NCI-H1048 (cell line): ENCODE measurements around the gene CDKN2B.
A peak's percentile ranks its signal among the peaks of the same experiment; 100 is the strongest.
"Not testable (repeated sequence)": the region's sequence is repeated elsewhere in the genome, so short reads cannot be mapped to it uniquely, and the experiment has no call there.

Experiments
- DNase-seq: peaks from one replicate; lab custom pipeline; 2025; lab: John Stamatoyannopoulos, UW

Gene CDKN2B

GRCh38 chr9:22008717-22009505 is at the start of gene CDKN2B:
Gene CDKN2B (minus strand): TSS chr9:22009305. CDS start chr9:22008953, 352 bp downstream.
- peak; percentile 88 for DNase-seq

GRCh38 chr9:22057972-22058371 is 48.9 kb upstream of the CDKN2B start:
- not testable (repeated sequence) for DNase-seq

DNA sequence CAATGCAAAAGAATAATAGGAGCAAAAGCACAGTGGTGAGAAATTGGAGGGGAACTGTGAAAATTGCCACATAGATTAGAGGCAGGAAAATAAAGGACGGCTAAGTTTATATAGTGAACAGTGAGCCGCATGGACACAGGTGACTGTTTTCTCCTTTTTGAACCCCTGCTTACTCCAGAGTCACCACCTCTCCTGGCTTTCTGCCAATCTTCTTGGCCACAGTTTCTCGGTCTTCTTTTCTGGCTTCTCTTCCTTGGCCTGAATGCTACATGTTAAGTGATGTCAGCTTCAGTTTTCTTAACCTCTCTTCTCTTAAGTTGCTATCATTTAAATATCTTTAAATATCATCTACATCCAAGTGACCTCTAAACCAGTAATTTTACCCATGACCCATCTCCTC is 47.3 kb upstream of the CDKN2B start:
- DNase-seq, result no peak

DNA sequence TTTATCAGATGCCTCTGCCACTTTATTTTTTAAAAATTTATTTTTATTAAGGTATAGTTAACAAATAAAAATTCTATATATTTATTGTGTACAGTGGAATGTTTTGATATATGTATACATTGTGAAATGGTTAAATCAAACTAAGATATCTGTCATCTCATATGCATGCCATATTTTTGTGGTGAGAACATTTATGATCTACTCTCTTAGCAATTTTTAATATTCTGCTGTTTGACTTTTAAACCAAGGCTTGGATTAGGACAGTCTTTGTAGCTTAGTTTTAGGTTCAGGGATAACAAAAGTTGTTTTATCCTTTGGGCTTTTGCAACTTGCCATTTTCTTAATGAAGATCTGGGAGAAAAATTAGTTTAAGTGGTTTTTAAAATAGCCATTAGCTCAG is 46.0 kb upstream of the CDKN2B start:
- DNase-seq, result no peak

- DNase-seq, result no peak
Measured at GRCh38 chr9:22054529-22054928, 45.4 kb upstream of the CDKN2B start.

- DNase-seq, result no peak
Measured at GRCh38 chr9:22054076-22054475, 45.0 kb upstream of the CDKN2B start.

- DNase-seq, result no peak
Measured at GRCh38 chr9:22053178-22053577, 44.1 kb upstream of the CDKN2B start.

DNA sequence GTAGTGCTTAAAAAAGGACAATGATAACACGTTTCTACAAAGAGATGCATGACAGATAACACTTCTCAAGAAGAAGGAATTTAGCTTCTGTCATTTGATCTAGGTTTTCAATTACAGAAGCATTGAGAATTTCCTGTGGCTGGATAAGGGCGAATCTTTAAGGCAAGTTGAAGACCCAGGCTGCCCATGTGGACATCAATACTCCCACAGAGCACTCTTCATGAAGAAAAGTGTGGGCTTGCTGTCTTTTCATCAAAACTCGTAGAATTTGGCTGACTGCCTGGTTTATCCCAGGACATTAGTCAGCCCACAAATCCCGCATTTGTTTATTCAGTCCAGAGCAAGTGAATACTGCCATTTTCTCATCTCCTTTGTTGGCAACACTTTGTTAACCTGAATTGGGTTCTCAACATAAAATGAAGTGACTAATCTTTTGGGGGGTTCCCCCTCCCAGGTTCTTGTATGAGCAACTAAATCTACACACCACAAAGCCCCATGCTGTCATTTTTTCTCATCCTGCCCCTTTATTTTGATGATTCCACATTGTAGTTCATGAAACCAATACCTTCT is 43.4 kb upstream of the CDKN2B start:
- peak; percentile 56 for DNase-seq

- DNase-seq, result no peak
Measured at GRCh38 chr9:22050924-22051323, 41.8 kb upstream of the CDKN2B start.

GRCh38 chr9:22049411-22049810 is 40.3 kb upstream of the CDKN2B start:
- DNase-seq, result no peak

DNA sequence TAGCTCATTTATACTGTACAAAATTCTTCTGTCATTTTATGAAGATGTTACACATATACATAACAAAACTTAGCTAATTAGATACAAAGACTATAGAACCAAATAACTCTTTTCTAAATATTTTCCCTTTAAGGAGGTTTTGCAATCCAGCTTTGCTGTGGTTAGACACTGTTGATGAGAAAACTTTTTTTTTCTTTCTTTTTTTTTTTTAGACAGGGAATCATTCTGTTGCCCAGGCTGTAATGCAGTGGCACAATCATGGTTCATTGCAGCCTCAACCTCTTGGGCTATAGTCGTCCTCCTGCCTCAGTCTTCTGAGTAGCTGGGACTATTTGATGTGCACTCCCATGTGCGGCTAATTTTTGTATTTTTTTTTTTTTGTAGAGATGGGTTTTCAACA is 38.5 kb upstream of the CDKN2B start:
- no peak for DNase-seq

GRCh38 chr9:22046243-22046885 is 37.3 kb upstream of the CDKN2B start:
- DNase-seq, result no peak

GRCh38 chr9:22045423-22045822 is 36.3 kb upstream of the CDKN2B start:
- DNase-seq, result no peak

- DNase-seq, result no peak
Measured at GRCh38 chr9:22044583-22044982, 35.5 kb upstream of the CDKN2B start.

GRCh38 chr9:22043928-22044327 is 34.8 kb upstream of the CDKN2B start:
- no peak for DNase-seq

- DNase-seq, result no peak
Measured at GRCh38 chr9:22041775-22042174, 32.7 kb upstream of the CDKN2B start.

GRCh38 chr9:22041344-22041743 is 32.2 kb upstream of the CDKN2B start:
- no peak for DNase-seq

DNA sequence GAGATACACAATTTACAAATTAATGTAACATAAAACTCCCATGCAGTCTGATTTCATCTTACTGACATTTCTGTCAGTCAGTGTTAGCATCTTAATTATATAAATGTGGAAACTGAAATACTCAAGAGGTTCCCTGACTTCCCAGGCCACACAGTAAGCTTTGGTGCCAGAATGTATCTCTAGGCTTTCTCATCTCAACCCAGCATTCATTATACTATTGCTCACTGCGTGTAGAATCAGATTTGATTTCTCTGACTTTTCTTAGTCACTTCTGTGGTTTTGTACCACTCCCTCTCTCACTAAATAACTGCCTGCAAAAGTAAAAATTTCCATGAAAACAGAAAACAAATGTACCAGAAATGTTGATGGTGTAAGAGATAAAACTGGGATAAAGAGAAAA is 31.7 kb upstream of the CDKN2B start:
- no peak for DNase-seq

DNA sequence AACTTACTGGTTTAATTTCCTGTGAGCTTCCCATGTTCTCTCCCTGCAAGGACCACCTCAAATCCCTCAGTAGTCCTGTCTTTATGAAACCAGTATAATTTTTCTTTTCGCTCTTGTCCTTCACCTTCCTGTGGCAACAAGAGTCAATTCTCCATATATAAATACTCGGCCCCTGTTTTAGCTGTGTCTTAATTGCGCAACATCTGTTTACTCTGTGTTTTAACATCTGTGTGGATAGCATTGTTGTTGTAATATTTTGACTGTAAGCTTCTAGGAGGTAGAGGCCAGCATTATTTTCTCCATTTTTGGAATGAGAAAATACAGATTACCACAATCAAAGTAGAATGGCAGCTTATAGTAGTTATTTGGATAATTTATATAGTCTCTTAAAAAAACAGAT is 30.2 kb upstream of the CDKN2B start:
- no peak for DNase-seq

GRCh38 chr9:22037954-22038690 is 29.0 kb upstream of the CDKN2B start:
- no peak for DNase-seq

DNA sequence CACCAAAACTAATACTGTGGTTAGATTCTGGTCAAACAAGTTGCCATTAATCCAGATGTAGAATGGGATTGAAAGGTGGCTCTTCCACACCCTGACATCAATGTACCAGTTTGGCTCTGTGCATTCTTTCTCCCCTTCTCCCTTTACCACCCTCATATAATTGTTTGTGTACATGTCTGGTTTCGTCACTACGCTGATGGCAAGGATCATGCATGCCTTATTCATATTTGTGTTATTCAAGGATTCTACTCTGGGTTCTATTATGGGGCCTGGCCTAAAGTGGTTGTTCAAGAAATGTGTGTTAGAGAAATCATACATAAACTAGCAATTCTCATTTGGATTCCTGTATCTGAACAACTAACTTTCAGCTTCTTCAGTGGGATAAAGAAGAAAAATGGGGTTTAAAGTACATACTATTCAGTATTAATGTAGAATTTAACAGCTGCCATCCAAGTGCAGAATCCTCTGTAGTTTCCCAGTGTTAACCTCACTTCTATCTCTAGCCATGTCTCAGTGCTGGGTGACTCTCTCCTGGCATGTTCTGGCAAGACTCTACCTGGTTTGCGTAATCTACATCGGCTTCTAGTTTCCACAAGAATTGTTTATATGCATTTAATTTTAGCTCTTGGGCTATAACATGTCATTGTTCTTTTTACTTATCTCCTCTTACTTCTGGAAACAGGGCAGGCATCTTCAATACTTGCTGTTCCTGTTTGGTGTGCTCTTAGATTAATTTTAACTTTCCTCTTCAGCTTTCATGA is 27.9 kb upstream of the CDKN2B start:
- no peak for DNase-seq

- DNase-seq, result no peak
Measured at GRCh38 chr9:22035591-22036011, 26.5 kb upstream of the CDKN2B start.
